Diencephalon (tissue), 1 donor: ENCODE data around the gene ABCA4. TPM values are rescaled to one million over a fixed set of nuclear protein-coding genes. Genes with fewer than 3 reads are reported as not detected.

Experiments used
- total RNA-seq: library from RNA; depleted of rRNA; stranded (reverse); fragments of >200 nt; gene quantifications from one replicate; pipeline ENCODE4 v1.2.3, GENCODE V29; 2014

The ABCA4 gene
- total RNA-seq = 2.3 TPM

DNA sequence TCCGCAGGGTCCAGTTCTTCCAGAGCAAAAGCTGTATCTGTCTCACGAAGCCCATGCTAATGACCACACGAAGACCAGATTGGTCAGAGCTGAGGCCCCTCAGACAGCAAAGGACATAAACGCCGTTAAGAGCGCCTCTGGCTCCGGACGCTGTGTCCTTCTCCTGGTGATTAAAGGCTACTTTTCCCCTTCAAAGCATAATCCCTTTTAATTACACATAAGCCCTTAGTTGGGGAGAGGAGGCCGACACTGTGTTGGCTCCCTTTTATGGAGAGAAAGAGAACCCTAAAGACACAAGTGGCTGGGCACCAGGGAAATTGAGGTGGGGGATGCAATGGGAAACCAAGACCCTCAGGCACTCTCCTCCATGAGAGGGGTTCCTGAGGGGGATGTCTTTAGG lies at the start of gene ABCA4:
Gene ABCA4 (minus strand): TSS at position 158 of the 400 bp plus-strand sequence. CDS start 103 bp downstream, at position 55.

Other genes with a start within 250 kb of the ABCA4 start
- 32.3 TPM for gene DNTTIP2, start 241.9 kb downstream of the ABCA4 start, total RNA-seq
- gene GCLM, start 211.7 kb downstream of the ABCA4 start, total RNA-seq = 12.9 TPM
- gene ARHGAP29, start 116.4 kb upstream of the ABCA4 start, total RNA-seq = 25.8 TPM